H1 (cell line): ENCODE measurements around the gene MED19. TPM values are rescaled to one million over a fixed set of nuclear protein-coding genes. Genes with fewer than 3 reads are reported as not detected.
"Not testable (repeated sequence)": the region's sequence is repeated elsewhere in the genome, so short reads cannot be mapped to it uniquely, and the experiment has no call there.

ENCODE experiments used
- CTCF ChIA-PET: fragments of 300-600 bp; sonication (Branson Sonifier 250); formaldehyde crosslinking; loops from one replicate; lab custom pipeline; 2021; ENCODE audit not compliant: partially characterized antibody; lab: Charles Lee
- POLR2A ChIA-PET: fragments of 300-600 bp; sonication (Branson Sonifier 250); formaldehyde crosslinking; loops from one replicate; lab custom pipeline; 2021; ENCODE audit warnings: inconsistent platforms; ENCODE audit not compliant: partially characterized antibody; lab: Charles Lee
- DNase-seq, 2 experiments: peaks; one replicate each; pipeline versions ENCODE4 v3.0.0 to v3.0.0-alpha.2; 2010 to 2022; ENCODE audit warnings: low spot score in 2 of 2, low read depth in 1 of 2, mixed read lengths in 1 of 2
- FAIRE-seq: peaks from 2 replicates; lab custom pipeline; 2011; peaks lifted over from hg19 to GRCh38; lab: Jason Lieb, UNC
- H2AFZ ChIP-seq: 2 replicates; pipeline ENCODE4 v1.8.1; 2012; ENCODE audit warnings: low read length, inconsistent platforms
- H2AK5ac ChIP-seq: 2 replicates; pipeline ENCODE4 v1.6.1; 2013; ENCODE audit warnings: low read depth, low read length
- H2BK120ac ChIP-seq: replicated peaks from 2 replicates; pipeline ENCODE3; 2013; ENCODE audit warnings: low read depth, low read length, inconsistent platforms
- H2BK12ac ChIP-seq: 2 replicates; pipeline ENCODE4 v1.6.1; 2013; ENCODE audit warnings: low read depth, low read length
- H2BK15ac ChIP-seq: 2 replicates; pipeline ENCODE4 v1.6.1; 2013; ENCODE audit warnings: low read length
- H2BK20ac ChIP-seq: 2 replicates; pipeline ENCODE4 v1.6.1; 2013; ENCODE audit warnings: low read length
- H2BK5ac ChIP-seq: 2 replicates; pipeline ENCODE4 v1.6.1; 2013; ENCODE audit warnings: low read depth, low read length
- H3K14ac ChIP-seq: 2 replicates; pipeline ENCODE4 v1.6.1; 2013; ENCODE audit warnings: inconsistent platforms; ENCODE audit not compliant: insufficient read length
- H3K18ac ChIP-seq: 2 replicates; pipeline ENCODE4 v1.6.1; 2013; ENCODE audit warnings: low read length; ENCODE audit errors: extremely low read depth
- H3K23ac ChIP-seq: 2 replicates; pipeline ENCODE4 v1.6.1; 2013; ENCODE audit warnings: inconsistent platforms; ENCODE audit not compliant: insufficient read length
- H3K23me2 ChIP-seq: 2 replicates; pipeline ENCODE4 v1.6.1; 2013; ENCODE audit warnings: low read depth, low read length
- H3K27ac ChIP-seq: 2 replicates; pipeline ENCODE4 v1.6.1; 2011; ENCODE audit warnings: low read depth, low read length, inconsistent platforms
- H3K27me3 ChIP-seq, 4 experiments: replicated peaks in 1 of 4; 1 replicate in 1 of 4; 2 replicates in 3 of 4; pipeline versions ENCODE4 v1.6.1 to v1.8.1; 2011 to 2013; ENCODE audit warnings: low read length in 3 of 4, mild to moderate bottlenecking in 3 of 4, inconsistent platforms in 2 of 4, mixed read lengths in 2 of 4, moderate library complexity in 1 of 4; ENCODE audit not compliant: control insufficient read depth in 3 of 4, insufficient read depth in 3 of 4; ENCODE audit errors: extremely low read depth in 1 of 4
- H3K36me3 ChIP-seq, 4 experiments: 2 replicates each; pipeline versions ENCODE4 v1.6.1 to v1.8.1; 2011 to 2013; ENCODE audit warnings: mild to moderate bottlenecking in 4 of 4, low read length in 3 of 4, moderate library complexity in 2 of 4, control low read depth in 1 of 4, inconsistent platforms in 1 of 4; ENCODE audit not compliant: insufficient read depth in 4 of 4, control insufficient read depth in 2 of 4
- H3K4ac ChIP-seq: replicated peaks from 2 replicates; pipeline ENCODE3; 2013; ENCODE audit warnings: low read length, low read depth, mixed read lengths, inconsistent platforms; ENCODE audit not compliant: insufficient read length
- H3K4me1 ChIP-seq, 4 experiments: replicated peaks in 1 of 4; 1 replicate in 1 of 4; 2 replicates in 3 of 4; pipeline versions ENCODE4 v1.6.1 to v1.8.1; 2011 to 2013; ENCODE audit warnings: low read length in 3 of 4, inconsistent platforms in 2 of 4, mixed read lengths in 1 of 4; ENCODE audit not compliant: insufficient read depth in 4 of 4, control insufficient read depth in 3 of 4
- H3K4me2 ChIP-seq, 2 experiments: 2 replicates each; pipeline versions ENCODE4 v1.6.1 to v1.8.1; 2011 to 2013; ENCODE audit warnings: low read depth in 2 of 2, low read length in 2 of 2, control low read depth in 1 of 2, inconsistent platforms in 1 of 2, mild to moderate bottlenecking in 1 of 2; ENCODE audit not compliant: insufficient read depth in 1 of 2
- H3K4me3 ChIP-seq, 4 experiments: fragments of 200-600, 300-600 bp in 1 of 4; sonication (generic), shearing (Covaris generic), sonication (Bioruptor Twin) in 1 of 4; 2 replicates each; pipeline versions ENCODE4 v1.5.1 to v1.8.1; 2011 to 2016; ENCODE audit warnings: low read length in 4 of 4, low read depth in 3 of 4, control low read depth in 2 of 4, inconsistent platforms in 2 of 4, mild to moderate bottlenecking in 2 of 4, mixed read lengths in 1 of 4, moderate library complexity in 1 of 4; ENCODE audit not compliant: insufficient read depth in 2 of 4; ENCODE audit errors: extremely low read depth in 1 of 4
- H3K56ac ChIP-seq: replicated peaks from 2 replicates; pipeline ENCODE3; 2013; ENCODE audit warnings: low read depth, mild to moderate bottlenecking, mixed read lengths, low read length, inconsistent platforms; ENCODE audit not compliant: insufficient read length
- H3K79me1 ChIP-seq: 2 replicates; pipeline ENCODE4 v1.6.1; 2013; ENCODE audit warnings: low read depth, low read length, control low read depth
- H3K79me2 ChIP-seq, 2 experiments: 2 replicates each; pipeline versions ENCODE4 v1.6.1 to v1.8.1; 2012 to 2013; ENCODE audit warnings: low read length in 2 of 2, mild to moderate bottlenecking in 2 of 2, inconsistent platforms in 1 of 2; ENCODE audit not compliant: insufficient read depth in 2 of 2, control insufficient read depth in 1 of 2
- H3K9ac ChIP-seq, 4 experiments: replicated peaks in 1 of 4; 1 replicate in 1 of 4; 2 replicates in 3 of 4; pipeline versions ENCODE4 v1.6.1 to v1.8.1; 2011 to 2013; ENCODE audit warnings: low read depth in 3 of 4, low read length in 3 of 4, control low read depth in 2 of 4, mild to moderate bottlenecking in 2 of 4, moderate library complexity in 2 of 4, inconsistent platforms in 1 of 4; ENCODE audit errors: extremely low read depth in 1 of 4
- H3K9me3 ChIP-seq, 2 experiments: 2 replicates each; pipeline versions ENCODE4 v1.6.1 to v1.8.1; 2012 to 2013; ENCODE audit warnings: mild to moderate bottlenecking in 2 of 2, moderate library complexity in 2 of 2, control low read depth in 1 of 2, inconsistent platforms in 1 of 2, low read depth in 1 of 2, low read length in 1 of 2, mixed read lengths in 1 of 2; ENCODE audit not compliant: insufficient read depth in 2 of 2
- H4K20me1 ChIP-seq, 2 experiments: replicated peaks in 1 of 2; 2 replicates each; pipeline versions ENCODE3 to v1.8.1; 2011 to 2013; ENCODE audit warnings: inconsistent platforms in 2 of 2, low read length in 2 of 2, mild to moderate bottlenecking in 1 of 2; ENCODE audit not compliant: insufficient read depth in 2 of 2, control insufficient read depth in 1 of 2
- H4K5ac ChIP-seq: 2 replicates; pipeline ENCODE4 v1.6.1; 2013; ENCODE audit warnings: low read length, low read depth, mixed read lengths, inconsistent platforms; ENCODE audit not compliant: insufficient read length
- H4K8ac ChIP-seq: 2 replicates; pipeline ENCODE4 v1.8.0; 2013; ENCODE audit warnings: mild to moderate bottlenecking, moderate library complexity, low read length, inconsistent platforms; ENCODE audit not compliant: insufficient read depth; ENCODE audit errors: extremely low read depth
- H4K91ac ChIP-seq: replicated peaks from 2 replicates; pipeline ENCODE3; 2013; ENCODE audit warnings: low read length, mixed read lengths, inconsistent platforms; ENCODE audit not compliant: insufficient read length
- WGBS, 2 experiments: shearing (Covaris generic) in 1 of 2; methylation state at CpG; one replicate each; pipeline versions ENCODE4 v1.1.6 to v1.1.7; 2013 to 2015; ENCODE audit warnings: low lambda C conversion rate in 2 of 2, mixed read lengths in 2 of 2, inconsistent platforms in 1 of 2, low coverage in 1 of 2, missing lambda C conversion rate in 1 of 2; ENCODE audit not compliant: insufficient replicate concordance in 2 of 2, insufficient coverage in 1 of 2, insufficient read length in 1 of 2; ENCODE audit errors: extremely low coverage in 1 of 2, missing lambda C conversion rate in 1 of 2; 5-methylcytosine and 5-hydroxymethylcytosine counted together
- polyA plus RNA-seq, 7 experiments: library from polyadenylated mRNA; depleted of rRNA in 3 of 7; stranded (reverse) in 5 of 7; unstranded in 2 of 7; fragments of >200 nt in 5 of 7; fragments of 200-250 nt in 2 of 7; gene quantifications; 1 replicate in 5 of 7; 2 replicates in 1 of 7; 4 replicates in 1 of 7; pipeline versions ENCODE4 v1.2.1 to v1.2.3, GENCODE V29; 2011 to 2013; ENCODE audit warnings: missing spikeins in 2 of 7, mixed read lengths in 2 of 7
- total RNA-seq: library from RNA; stranded (reverse); fragmentation: NEBNext Ultra II Directional; extraction: Animal tissue kit (Norgen Biotek cat#: 25700); gene quantifications from 2 replicates; pipeline ENCODE4 v1.2.1, GENCODE V29; 2021

The MED19 gene
- total and polyA plus RNA-seq, 2 of the 8 experiments (the other 6 are each of a cell fraction or from before 2014, with no cell fraction given): 19.4 to 35.4 TPM

DNA sequence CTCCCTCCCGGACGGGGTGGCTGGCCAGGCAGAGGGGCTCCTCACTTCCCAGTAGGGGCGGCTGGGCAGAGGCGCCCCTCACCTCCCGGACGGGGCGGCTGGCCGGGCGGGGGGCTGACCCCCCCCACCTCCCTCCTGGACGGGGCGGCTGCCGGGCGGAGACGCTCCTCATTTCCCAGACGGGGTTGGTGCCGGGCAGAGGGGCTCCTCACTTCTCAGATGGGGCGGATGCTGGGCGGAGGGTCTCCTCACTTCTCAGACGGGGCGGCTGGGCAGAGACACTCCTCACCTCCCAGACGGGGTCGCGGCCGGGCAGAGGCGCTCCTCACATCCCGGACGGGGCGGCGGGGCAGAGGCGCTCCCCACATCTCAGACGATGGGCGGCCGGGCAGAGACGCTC is 4.7 kb upstream of the MED19 start:
- H4K91ac ChIP-seq, H3K27ac ChIP-seq, H3K27me3 ChIP-seq, H2AFZ ChIP-seq, H3K4me3 ChIP-seq, H3K14ac ChIP-seq, H2AK5ac ChIP-seq, H2BK120ac ChIP-seq, H3K4me2 ChIP-seq, H2BK12ac ChIP-seq, H3K18ac ChIP-seq, H3K4ac ChIP-seq, H3K23ac ChIP-seq, H4K5ac ChIP-seq, H3K9me3 ChIP-seq, H4K20me1 ChIP-seq, H3K4me1 ChIP-seq, H4K8ac ChIP-seq, H2BK5ac ChIP-seq, H3K56ac ChIP-seq, H3K79me1 ChIP-seq, H3K23me2 ChIP-seq, H2BK15ac ChIP-seq, CTCF ChIA-PET, POLR2A ChIA-PET, DNase-seq, FAIRE-seq, H2BK20ac ChIP-seq, H3K9ac ChIP-seq: not testable (repeated sequence)
- 100% methylated on average over 6 of the region's 34 CpGs; no CpG with 5 or more reads in 1 of the 2 experiments for WGBS, 2 experiments
- Histone ChIP-seq H3K79me2 (peaks cover 26 to 59% of the 10 kb centered on the region in 2 experiments), H3K36me3 (peaks cover 0 to 20% (median 9%) of the 10 kb centered on the region in 4 experiments; a peak in 4 of 8 replicates)
